22Rv1 (cell line): ENCODE data around the gene ANHX.

Experiments used
- ZFX ChIP-seq: fragments of 450-650 bp; IDR thresholded peaks from 2 replicates; pipeline ENCODE4 v1.6.1; 2017; ENCODE audit warnings: antibody characterized with exemption, borderline replicate concordance
- TF ChIP-seq, protein P1 (sequence below): fragments of 450-650 bp; IDR thresholded peaks from 2 replicates; pipeline ENCODE4 v1.5.1; 2017; ENCODE audit warnings: mild to moderate bottlenecking

DNA sequence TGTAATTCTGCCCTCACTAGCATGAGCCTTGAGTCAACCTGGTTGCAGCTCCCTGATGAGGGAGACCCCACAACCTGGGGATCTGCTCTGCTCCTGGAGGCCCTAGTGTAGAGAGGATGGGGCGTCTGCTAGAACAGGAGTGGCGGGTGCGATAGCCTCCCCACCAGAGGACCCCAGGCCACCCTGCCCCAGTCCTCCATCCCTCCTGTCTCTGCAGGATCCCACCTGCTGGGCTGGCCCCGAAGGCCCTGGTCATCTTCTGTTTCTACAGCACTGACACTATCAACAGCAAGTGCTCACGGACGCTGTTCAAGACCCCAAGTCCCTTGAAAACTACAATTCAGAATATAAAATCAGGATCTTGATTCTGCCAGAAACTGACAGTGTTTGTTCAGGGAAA, 15.2 kb downstream of the ANHX start:
- TF ChIP-seq, protein P1, sequence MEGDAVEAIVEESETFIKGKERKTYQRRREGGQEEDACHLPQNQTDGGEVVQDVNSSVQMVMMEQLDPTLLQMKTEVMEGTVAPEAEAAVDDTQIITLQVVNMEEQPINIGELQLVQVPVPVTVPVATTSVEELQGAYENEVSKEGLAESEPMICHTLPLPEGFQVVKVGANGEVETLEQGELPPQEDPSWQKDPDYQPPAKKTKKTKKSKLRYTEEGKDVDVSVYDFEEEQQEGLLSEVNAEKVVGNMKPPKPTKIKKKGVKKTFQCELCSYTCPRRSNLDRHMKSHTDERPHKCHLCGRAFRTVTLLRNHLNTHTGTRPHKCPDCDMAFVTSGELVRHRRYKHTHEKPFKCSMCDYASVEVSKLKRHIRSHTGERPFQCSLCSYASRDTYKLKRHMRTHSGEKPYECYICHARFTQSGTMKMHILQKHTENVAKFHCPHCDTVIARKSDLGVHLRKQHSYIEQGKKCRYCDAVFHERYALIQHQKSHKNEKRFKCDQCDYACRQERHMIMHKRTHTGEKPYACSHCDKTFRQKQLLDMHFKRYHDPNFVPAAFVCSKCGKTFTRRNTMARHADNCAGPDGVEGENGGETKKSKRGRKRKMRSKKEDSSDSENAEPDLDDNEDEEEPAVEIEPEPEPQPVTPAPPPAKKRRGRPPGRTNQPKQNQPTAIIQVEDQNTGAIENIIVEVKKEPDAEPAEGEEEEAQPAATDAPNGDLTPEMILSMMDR: no peak
- TF ChIP-seq ZFX: no peak
